KMS-11 (cell line): Measurements from ENCODE around the gene DIP2C.

Experiments
- H2AFZ ChIP-seq: fragments of 200-600 bp; sonication (generic); 2 replicates; pipeline ENCODE4 v1.6.1; 2016; ENCODE audit warnings: antibody characterized with exemption, mixed run types, low read depth
- H3K27ac ChIP-seq: fragments of 200-600 bp; sonication (generic); 2 replicates; pipeline ENCODE4 v1.6.1; 2016; ENCODE audit warnings: mild to moderate bottlenecking, mixed run types
- H3K27me3 ChIP-seq: fragments of 200-600 bp; sonication (generic); 2 replicates; pipeline ENCODE4 v1.6.1; 2017; ENCODE audit warnings: mild to moderate bottlenecking, low read depth, mixed run types, moderate library complexity; ENCODE audit not compliant: insufficient read depth
- H3K36me3 ChIP-seq: fragments of 200-600 bp; sonication (generic); 2 replicates; pipeline ENCODE4 v1.6.1; 2017; ENCODE audit warnings: mild to moderate bottlenecking, mixed run types; ENCODE audit not compliant: insufficient read depth
- H3K4me1 ChIP-seq: fragments of 200-600 bp; sonication (generic); 2 replicates; pipeline ENCODE4 v1.6.1; 2016; ENCODE audit warnings: mild to moderate bottlenecking, low read depth, mixed run types; ENCODE audit not compliant: poor library complexity, severe bottlenecking
- H3K4me2 ChIP-seq: fragments of 200-600 bp; sonication (generic); 2 replicates; pipeline ENCODE4 v1.7.0; 2016; ENCODE audit warnings: mild to moderate bottlenecking, mixed run types
- H3K4me3 ChIP-seq: fragments of 200-600 bp; sonication (generic); IDR thresholded peaks from 2 replicates; pipeline ENCODE4 v1.6.1; 2017; ENCODE audit warnings: low read depth, low read length, mixed read lengths; ENCODE audit not compliant: insufficient read depth
- H3K79me2 ChIP-seq: fragments of 200-600 bp; sonication (generic); 2 replicates; pipeline ENCODE4 v1.6.1; 2016; ENCODE audit warnings: low read depth, mixed run types; ENCODE audit not compliant: insufficient read depth
- H3K9ac ChIP-seq: fragments of 200-600 bp; sonication (generic); 2 replicates; pipeline ENCODE4 v1.6.1; 2016; ENCODE audit warnings: mild to moderate bottlenecking, mixed run types
- H4K20me1 ChIP-seq: fragments of 200-600 bp; sonication (generic); 2 replicates; pipeline ENCODE4 v1.6.1; 2016; ENCODE audit warnings: mild to moderate bottlenecking, mixed run types; ENCODE audit not compliant: insufficient read depth
- TF ChIP-seq, protein P1 (sequence below): fragments of 200-600 bp; sonication (generic); conservative IDR thresholded peaks from 2 replicates; pipeline ENCODE4 v1.6.1; 2017; ENCODE audit warnings: low read depth, mild to moderate bottlenecking, antibody characterized with exemption, low read length, moderate library complexity, mixed read lengths

Gene DIP2C

DNA sequence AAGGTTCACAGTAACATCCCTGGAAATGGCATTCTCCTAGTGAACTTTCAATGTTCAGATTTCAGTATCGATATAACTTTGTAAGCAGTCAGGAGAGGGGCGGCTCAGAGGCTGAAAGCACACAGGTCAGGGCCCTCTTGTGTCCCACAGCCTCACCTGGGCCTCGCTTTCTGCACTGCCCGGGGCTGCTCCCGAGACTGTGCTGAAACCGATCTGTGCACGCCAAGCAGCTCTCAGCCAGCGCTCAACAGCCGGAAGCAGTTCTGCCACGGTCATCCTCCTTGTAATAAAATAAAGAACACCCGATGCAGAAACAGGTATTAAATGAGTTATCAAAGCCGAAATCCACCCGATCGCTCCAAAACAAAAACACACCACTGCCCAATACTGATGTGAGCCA, 106.0 kb downstream of the DIP2C start:
- Histone ChIP-seq H3K36me3 (no peaks in the 10 kb centered on the region), H3K9ac (no peak overlapping the region), H3K4me2 (no peak overlapping the region), H3K79me2 (peaks cover 80% of the 10 kb centered on the region; the same call in 1 of the 2 replicates), H3K27me3 (no peaks in the 10 kb centered on the region), H3K27ac (no peak overlapping the region), H4K20me1 (0 out of 2 replicates have a peak, but pooled peaks cover 6% of the 10 kb centered on the region), H2AFZ (no peak overlapping the region), H3K4me3 (no peak overlapping the region), H3K4me1 (peaks cover 30% of the 10 kb centered on the region)
- TF ChIP-seq, protein P1, sequence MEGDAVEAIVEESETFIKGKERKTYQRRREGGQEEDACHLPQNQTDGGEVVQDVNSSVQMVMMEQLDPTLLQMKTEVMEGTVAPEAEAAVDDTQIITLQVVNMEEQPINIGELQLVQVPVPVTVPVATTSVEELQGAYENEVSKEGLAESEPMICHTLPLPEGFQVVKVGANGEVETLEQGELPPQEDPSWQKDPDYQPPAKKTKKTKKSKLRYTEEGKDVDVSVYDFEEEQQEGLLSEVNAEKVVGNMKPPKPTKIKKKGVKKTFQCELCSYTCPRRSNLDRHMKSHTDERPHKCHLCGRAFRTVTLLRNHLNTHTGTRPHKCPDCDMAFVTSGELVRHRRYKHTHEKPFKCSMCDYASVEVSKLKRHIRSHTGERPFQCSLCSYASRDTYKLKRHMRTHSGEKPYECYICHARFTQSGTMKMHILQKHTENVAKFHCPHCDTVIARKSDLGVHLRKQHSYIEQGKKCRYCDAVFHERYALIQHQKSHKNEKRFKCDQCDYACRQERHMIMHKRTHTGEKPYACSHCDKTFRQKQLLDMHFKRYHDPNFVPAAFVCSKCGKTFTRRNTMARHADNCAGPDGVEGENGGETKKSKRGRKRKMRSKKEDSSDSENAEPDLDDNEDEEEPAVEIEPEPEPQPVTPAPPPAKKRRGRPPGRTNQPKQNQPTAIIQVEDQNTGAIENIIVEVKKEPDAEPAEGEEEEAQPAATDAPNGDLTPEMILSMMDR = no peak

DNA sequence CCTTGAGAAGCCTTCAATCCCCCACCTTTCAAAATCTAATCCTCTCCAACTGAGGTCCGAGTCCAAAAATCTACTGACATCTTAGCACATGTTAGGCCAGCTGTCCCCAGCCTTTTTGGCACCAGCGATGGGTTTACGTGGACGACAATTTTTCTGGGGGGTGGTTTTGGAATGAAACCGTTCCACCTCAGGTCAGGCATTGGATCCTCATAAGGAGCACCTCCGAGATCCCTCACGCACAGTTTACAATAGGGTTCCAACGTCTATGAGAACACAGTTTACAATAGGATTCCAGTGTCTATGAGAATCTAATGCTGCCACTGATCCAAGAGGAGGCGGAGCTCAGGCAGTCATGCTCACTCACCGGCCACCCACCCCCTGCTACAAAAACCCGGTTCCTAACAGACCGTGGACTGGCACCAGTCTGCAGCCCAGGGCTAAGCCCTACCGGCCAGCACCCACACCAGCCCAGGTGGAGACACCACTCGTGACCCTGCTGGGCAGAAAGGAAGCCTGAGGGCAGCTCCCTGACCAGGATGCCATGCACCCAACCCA, 107.6 kb downstream of the DIP2C start:
- no peak overlapping the region for H3K9ac ChIP-seq
- H3K27ac ChIP-seq = no peak overlapping the region
- TF ChIP-seq, protein P1 = no peak
- H3K79me2 ChIP-seq = peaks cover 85% of the 10 kb centered on the region; the same call in 1 of the 2 replicates
- no peaks in the 10 kb centered on the region for H3K36me3 ChIP-seq
- no peak overlapping the region for H3K4me2 ChIP-seq
- no peaks in the 10 kb centered on the region for H3K27me3 ChIP-seq
- H3K4me1 ChIP-seq = peaks cover 34% of the 10 kb centered on the region
- H4K20me1 ChIP-seq = 0 out of 2 replicates have a peak, but pooled peaks cover 6% of the 10 kb centered on the region
- H3K4me3 ChIP-seq = no peak overlapping the region
- no peak overlapping the region for H2AFZ ChIP-seq

DNA sequence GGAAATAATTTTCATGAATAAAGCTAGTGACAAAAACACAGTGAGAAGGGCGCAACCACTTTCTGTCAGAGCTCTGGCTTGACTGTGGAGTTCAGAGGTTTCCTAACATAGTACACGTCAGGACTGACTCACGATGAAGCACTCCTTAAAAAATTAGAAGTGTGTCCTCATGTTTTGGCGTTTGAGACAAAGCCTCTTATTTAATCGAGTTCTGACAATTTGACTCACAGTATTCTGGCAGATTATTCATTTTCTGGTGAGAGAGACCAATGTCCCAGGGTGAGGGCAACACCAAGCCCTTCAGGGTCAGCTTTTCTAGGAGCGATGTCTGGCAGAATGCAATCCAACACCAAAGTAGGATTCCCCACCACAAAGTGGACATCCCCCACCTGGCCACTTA, 108.7 kb downstream of the DIP2C start:
- no peak overlapping the region for H3K27ac ChIP-seq
- no peak overlapping the region for H2AFZ ChIP-seq
- H3K79me2 ChIP-seq = peaks cover 79% of the 10 kb centered on the region; the same call in 1 of the 2 replicates

DNA sequence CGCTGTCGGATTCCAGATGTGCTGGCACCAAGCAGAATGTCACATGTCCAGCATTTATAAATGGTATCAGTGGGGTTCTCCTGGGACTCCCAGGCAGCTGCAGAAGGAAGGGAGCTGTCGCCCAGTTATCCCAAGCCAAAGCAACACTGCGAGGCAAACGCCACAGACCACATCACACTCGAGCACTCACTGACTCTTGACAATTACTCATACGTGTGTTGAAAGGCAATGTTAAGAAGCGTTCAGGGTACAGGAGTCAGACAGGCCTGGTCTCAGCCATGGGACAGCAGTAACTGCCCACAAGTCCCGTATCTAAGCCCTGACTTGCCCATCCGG, 113.4 kb downstream of the DIP2C start:
- Histone ChIP-seq H3K4me2 (peak overlapping the region; percentile 81), H3K4me1 (peaks cover 66% of the 10 kb centered on the region), H4K20me1 (no peaks in the 10 kb centered on the region; the same call in 1 of the 2 replicates), H3K27ac (peak overlapping the region; percentile 70), H2AFZ (peak overlapping the region; percentile 4; the same call in 1 of the 2 replicates), H3K27me3 (no peaks in the 10 kb centered on the region), H3K36me3 (no peaks in the 10 kb centered on the region), H3K4me3 (peak overlapping the region; percentile 41), H3K9ac (peak overlapping the region; percentile 26; the same call in 1 of the 2 replicates), H3K79me2 (peaks cover 82% of the 10 kb centered on the region)
- TF ChIP-seq, protein P1 = no peak

More for the DNA sequence above, 108.7 kb downstream of the DIP2C start:
- H3K4me3 ChIP-seq = no peak overlapping the region
- H3K9ac ChIP-seq = no peak overlapping the region
- H3K27me3 ChIP-seq = no peaks in the 10 kb centered on the region
- H4K20me1 ChIP-seq = 0 out of 2 replicates have a peak, but pooled peaks cover 6% of the 10 kb centered on the region
- no peak overlapping the region for H3K4me2 ChIP-seq
- TF ChIP-seq, protein P1 = no peak
- H3K4me1 ChIP-seq = peaks cover 34% of the 10 kb centered on the region
- H3K36me3 ChIP-seq = no peaks in the 10 kb centered on the region
